ENCODE results near the gene AKT3. TPM values are rescaled to one million over a fixed set of nuclear protein-coding genes. Genes with fewer than 3 reads are reported as not detected.

The AKT3 gene
- total RNA-seq, 3 donors from 2014 or later (not counting 1 experiment from before 2014, with no cell fraction given), result 135 to 157 (median 136) TPM

- DNase-seq (no peak), ATAC-seq (peak; percentile 60 to 70 (median 60))
- Mint-ChIP-seq H3K27ac (peak overlapping the region; percentile 80 to 93), H3K36me3 (no peaks in the 10 kb centered on the region), H3K9me3 (no peaks in the 10 kb centered on the region), H3K4me1 (peaks cover 13 to 19% of the 10 kb centered on the region in 2 donors), H3K27me3 (ENCODE audit: low read depth in 2 of 2) (no peaks in the 10 kb centered on the region), H3K4me3 (peak overlapping the region; percentile 62)
- 79% methylated on average over 24 of the region's 24 CpGs for WGBS (ENCODE audit: insufficient coverage)
- intact Hi-C loops (cut with micrococcal nuclease), result no loop called here
- no peaks in the 10 kb centered on the region for H3K9me3 ChIP-seq (ENCODE audit: control insufficient read depth, insufficient read depth, low read length)
- peaks cover 16% of the 10 kb centered on the region for H3K4me1 ChIP-seq (ENCODE audit: control insufficient read depth, insufficient read depth, low read length)
- peak overlapping the region; percentile 46 for H3K27ac ChIP-seq (ENCODE audit: low read length)
- no peak overlapping the region for H3K4me3 ChIP-seq (ENCODE audit: low read length)
- TF ChIP-seq, protein P1, sequence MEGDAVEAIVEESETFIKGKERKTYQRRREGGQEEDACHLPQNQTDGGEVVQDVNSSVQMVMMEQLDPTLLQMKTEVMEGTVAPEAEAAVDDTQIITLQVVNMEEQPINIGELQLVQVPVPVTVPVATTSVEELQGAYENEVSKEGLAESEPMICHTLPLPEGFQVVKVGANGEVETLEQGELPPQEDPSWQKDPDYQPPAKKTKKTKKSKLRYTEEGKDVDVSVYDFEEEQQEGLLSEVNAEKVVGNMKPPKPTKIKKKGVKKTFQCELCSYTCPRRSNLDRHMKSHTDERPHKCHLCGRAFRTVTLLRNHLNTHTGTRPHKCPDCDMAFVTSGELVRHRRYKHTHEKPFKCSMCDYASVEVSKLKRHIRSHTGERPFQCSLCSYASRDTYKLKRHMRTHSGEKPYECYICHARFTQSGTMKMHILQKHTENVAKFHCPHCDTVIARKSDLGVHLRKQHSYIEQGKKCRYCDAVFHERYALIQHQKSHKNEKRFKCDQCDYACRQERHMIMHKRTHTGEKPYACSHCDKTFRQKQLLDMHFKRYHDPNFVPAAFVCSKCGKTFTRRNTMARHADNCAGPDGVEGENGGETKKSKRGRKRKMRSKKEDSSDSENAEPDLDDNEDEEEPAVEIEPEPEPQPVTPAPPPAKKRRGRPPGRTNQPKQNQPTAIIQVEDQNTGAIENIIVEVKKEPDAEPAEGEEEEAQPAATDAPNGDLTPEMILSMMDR (IDR thresholded peaks at IDR 0.05), result no peak
- H3K27me3 ChIP-seq (ENCODE audit: control insufficient read depth, insufficient read depth, low read length), result no peaks in the 10 kb centered on the region
- peaks cover 2% of the 10 kb centered on the region for H3K36me3 ChIP-seq (ENCODE audit: control insufficient read depth, insufficient read depth, low read length)
Measured at GRCh38 chr1:243495442-243496186, 354.4 kb downstream of the AKT3 start.

DNA sequence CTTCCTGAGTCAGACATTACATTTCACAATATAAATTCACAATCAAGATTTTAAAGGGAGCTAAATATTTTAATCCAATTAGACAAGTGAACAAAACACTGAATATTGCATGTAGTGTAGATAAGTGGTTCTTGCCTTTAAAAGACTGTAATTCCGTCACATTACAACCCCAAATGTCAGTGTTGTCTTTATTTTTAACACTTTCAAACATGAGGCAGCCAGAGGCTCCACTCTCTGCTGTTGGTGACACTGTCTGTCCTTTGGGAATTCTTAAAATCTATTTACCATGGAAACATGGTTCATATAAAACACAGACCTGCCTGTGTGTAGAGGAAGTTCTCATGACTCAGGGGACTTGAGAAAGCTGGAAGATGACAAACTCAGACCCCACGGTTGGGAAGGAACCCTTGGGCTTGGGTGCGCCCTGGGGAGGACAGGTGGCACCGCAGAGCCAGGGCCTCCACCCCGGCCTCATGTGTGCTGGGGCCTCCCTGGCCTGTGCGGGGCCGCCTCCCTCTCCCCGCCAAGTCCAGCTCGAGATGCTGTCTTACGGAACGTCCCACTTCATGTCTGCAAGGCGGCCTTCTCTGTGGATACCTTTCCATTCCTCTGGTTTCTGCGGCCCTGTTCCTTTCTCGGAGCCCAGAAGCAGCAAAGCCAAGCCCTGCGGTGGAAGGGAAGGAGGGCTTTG lies 355.2 kb downstream of the AKT3 start:
- H3K36me3 Mint-ChIP-seq, result no peaks in the 10 kb centered on the region
- Histone ChIP-seq H3K27ac (ENCODE audit: low read length) (no peak overlapping the region), H3K4me3 (ENCODE audit: low read length) (no peak overlapping the region), H3K27me3 (ENCODE audit: control insufficient read depth, insufficient read depth, low read length) (no peaks in the 10 kb centered on the region), H3K4me1 (ENCODE audit: control insufficient read depth, insufficient read depth, low read length) (peaks cover 16% of the 10 kb centered on the region), H3K9me3 (ENCODE audit: control insufficient read depth, insufficient read depth, low read length) (no peaks in the 10 kb centered on the region), H3K36me3 (ENCODE audit: control insufficient read depth, insufficient read depth, low read length) (peaks cover 2% of the 10 kb centered on the region)
- H3K4me3 Mint-ChIP-seq, result no peak overlapping the region
- TF ChIP-seq, protein P1 (IDR thresholded peaks at IDR 0.05), result no peak
- intact Hi-C loops (cut with micrococcal nuclease), result no loop called here
- H3K4me1 Mint-ChIP-seq, result peaks cover 13 to 19% of the 10 kb centered on the region in 2 donors
- no peak for DNase-seq
- no peaks in the 10 kb centered on the region for H3K27me3 Mint-ChIP-seq (ENCODE audit: low read depth in 2 of 2)
- H3K9me3 Mint-ChIP-seq, result no peaks in the 10 kb centered on the region
- peak overlapping the region in 1 of 2 donors; percentile 93 for H3K27ac Mint-ChIP-seq
- 89% methylated on average over 15 of the region's 15 CpGs for WGBS (ENCODE audit: insufficient coverage)
- ATAC-seq, result no peak

GRCh38 chr1:243493156-243494129 lies 356.6 kb downstream of the AKT3 start:
- DNase-seq, result no peak
- intact Hi-C loops (cut with micrococcal nuclease), result no loop called here
- Mint-ChIP-seq H3K9me3 (no peaks in the 10 kb centered on the region), H3K4me1 (peaks cover 13 to 19% of the 10 kb centered on the region in 2 donors), H3K4me3 (no peak overlapping the region), H3K27ac (peak overlapping the region in 1 of 2 donors; percentile 48), H3K27me3 (ENCODE audit: low read depth in 2 of 2) (no peaks in the 10 kb centered on the region), H3K36me3 (no peaks in the 10 kb centered on the region)
- TF ChIP-seq, protein P1 (IDR thresholded peaks at IDR 0.05), result no peak
- H3K9me3 ChIP-seq (ENCODE audit: control insufficient read depth, insufficient read depth, low read length), result no peaks in the 10 kb centered on the region
- H3K27me3 ChIP-seq (ENCODE audit: control insufficient read depth, insufficient read depth, low read length), result no peaks in the 10 kb centered on the region
- peaks cover 16% of the 10 kb centered on the region for H3K4me1 ChIP-seq (ENCODE audit: control insufficient read depth, insufficient read depth, low read length)
- 88% methylated on average over 9 of the region's 14 CpGs for WGBS (ENCODE audit: insufficient coverage)
- no peaks in the 10 kb centered on the region for H3K36me3 ChIP-seq (ENCODE audit: control insufficient read depth, insufficient read depth, low read length)
- no peak overlapping the region for H3K27ac ChIP-seq (ENCODE audit: low read length)
- no peak overlapping the region for H3K4me3 ChIP-seq (ENCODE audit: low read length)
- no peak for ATAC-seq
